ENCODE data around the gene RRP12. TPM values are rescaled to one million over a fixed set of nuclear protein-coding genes. Genes with fewer than 3 reads are reported as not detected.

RRP12 gene
- total and polyA plus RNA-seq, 9 of the 15 experiments (the other 6 are each of a cell fraction or from before 2014, with no cell fraction given): 4.6 to 68.2 (median 21.8) TPM

DNA sequence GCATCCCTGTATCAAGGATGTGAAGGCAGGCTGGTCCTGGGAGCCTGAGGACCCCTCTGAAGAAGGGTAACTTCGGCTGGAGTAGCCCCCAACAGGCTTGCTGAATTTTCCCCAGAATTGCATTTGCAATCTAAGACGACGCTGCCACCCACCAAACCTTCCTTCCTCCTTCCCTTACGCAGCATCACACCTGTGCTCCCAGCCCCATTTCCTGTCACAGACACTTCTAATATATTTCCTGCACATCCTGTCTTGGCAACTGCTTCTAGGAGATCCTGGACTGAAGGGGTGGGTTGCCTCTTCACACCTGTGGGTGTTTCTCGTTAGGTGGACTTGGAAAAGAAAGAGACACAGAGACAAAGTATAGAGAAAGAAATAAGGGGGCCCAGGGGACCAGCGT is 15.4 kb upstream of the RRP12 start (continued):
- no peak for TF ChIP-seq HNRNPK (IDR thresholded peaks at IDR 0.05; ENCODE audit: low read depth, low read length, poor library complexity, severe bottlenecking)
- no peak for TF ChIP-seq SPI1 (IDR thresholded peaks at IDR 0.05; ENCODE audit: borderline replicate concordance, low read depth, low read length)
- TF ChIP-seq, protein P1, sequence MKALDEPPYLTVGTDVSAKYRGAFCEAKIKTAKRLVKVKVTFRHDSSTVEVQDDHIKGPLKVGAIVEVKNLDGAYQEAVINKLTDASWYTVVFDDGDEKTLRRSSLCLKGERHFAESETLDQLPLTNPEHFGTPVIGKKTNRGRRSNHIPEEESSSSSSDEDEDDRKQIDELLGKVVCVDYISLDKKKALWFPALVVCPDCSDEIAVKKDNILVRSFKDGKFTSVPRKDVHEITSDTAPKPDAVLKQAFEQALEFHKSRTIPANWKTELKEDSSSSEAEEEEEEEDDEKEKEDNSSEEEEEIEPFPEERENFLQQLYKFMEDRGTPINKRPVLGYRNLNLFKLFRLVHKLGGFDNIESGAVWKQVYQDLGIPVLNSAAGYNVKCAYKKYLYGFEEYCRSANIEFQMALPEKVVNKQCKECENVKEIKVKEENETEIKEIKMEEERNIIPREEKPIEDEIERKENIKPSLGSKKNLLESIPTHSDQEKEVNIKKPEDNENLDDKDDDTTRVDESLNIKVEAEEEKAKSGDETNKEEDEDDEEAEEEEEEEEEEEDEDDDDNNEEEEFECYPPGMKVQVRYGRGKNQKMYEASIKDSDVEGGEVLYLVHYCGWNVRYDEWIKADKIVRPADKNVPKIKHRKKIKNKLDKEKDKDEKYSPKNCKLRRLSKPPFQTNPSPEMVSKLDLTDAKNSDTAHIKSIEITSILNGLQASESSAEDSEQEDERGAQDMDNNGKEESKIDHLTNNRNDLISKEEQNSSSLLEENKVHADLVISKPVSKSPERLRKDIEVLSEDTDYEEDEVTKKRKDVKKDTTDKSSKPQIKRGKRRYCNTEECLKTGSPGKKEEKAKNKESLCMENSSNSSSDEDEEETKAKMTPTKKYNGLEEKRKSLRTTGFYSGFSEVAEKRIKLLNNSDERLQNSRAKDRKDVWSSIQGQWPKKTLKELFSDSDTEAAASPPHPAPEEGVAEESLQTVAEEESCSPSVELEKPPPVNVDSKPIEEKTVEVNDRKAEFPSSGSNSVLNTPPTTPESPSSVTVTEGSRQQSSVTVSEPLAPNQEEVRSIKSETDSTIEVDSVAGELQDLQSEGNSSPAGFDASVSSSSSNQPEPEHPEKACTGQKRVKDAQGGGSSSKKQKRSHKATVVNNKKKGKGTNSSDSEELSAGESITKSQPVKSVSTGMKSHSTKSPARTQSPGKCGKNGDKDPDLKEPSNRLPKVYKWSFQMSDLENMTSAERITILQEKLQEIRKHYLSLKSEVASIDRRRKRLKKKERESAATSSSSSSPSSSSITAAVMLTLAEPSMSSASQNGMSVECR (CRISPR knock-in tag; IDR thresholded peaks at IDR 0.05): no peak
- TF ChIP-seq, protein P2, sequence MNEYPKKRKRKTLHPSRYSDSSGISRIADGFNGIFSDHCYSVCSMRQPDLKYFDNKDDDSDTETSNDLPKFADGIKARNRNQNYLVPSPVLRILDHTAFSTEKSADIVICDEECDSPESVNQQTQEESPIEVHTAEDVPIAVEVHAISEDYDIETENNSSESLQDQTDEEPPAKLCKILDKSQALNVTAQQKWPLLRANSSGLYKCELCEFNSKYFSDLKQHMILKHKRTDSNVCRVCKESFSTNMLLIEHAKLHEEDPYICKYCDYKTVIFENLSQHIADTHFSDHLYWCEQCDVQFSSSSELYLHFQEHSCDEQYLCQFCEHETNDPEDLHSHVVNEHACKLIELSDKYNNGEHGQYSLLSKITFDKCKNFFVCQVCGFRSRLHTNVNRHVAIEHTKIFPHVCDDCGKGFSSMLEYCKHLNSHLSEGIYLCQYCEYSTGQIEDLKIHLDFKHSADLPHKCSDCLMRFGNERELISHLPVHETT (CRISPR knock-in tag; conservative IDR thresholded peaks at IDR 0.05 in 1 of 2, IDR thresholded peaks at IDR 0.05 in 1 of 2): no peak

All from K562 (cell line).